Testis (tissue), 2 donors: ENCODE results near the gene CDK7.
"Not testable (repeated sequence)": the region's sequence is repeated elsewhere in the genome, so short reads cannot be mapped to it uniquely, and the experiment has no call there.

Experiments used
- POLR2A ChIP-seq: fragments of 450-650 bp; IDR thresholded peaks from one replicate; pipeline ENCODE4 v1.6.1; 2017; ENCODE audit warnings: antibody characterized with exemption, mild to moderate bottlenecking, moderate library complexity
- TF ChIP-seq, protein P1 (sequence below), 3 experiments: fragments of 450-650 bp in 2 of 3; fragments of 200-600 bp in 1 of 3; sonication (generic) in 1 of 3; IDR thresholded peaks; one replicate each; pipeline ENCODE4 v1.5.1; 2016 to 2019; ENCODE audit warnings: antibody characterized with exemption in 3 of 3, mild to moderate bottlenecking in 2 of 3, moderate library complexity in 1 of 3

DNA sequence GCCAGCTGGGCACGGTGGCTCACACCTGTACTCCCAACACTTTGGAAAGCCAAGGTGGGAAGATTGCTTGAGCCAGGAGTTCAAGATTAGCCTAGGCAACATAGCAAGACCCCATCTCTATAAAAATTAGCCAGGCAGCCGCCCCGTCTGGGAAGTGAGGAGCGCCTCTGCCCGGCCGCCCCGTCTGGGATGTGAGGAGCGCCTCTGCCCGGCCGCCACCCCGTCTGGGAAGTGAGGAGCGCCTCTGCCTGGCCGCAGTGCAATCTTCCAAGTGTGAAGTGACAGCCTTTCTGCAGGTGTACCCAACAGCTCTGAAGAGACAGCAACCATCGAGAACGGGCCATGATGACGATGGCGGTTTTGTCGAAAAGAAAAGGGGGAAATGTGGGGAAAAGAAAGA lies 14.3 kb upstream of the CDK7 start:
- TF ChIP-seq, protein P1, sequence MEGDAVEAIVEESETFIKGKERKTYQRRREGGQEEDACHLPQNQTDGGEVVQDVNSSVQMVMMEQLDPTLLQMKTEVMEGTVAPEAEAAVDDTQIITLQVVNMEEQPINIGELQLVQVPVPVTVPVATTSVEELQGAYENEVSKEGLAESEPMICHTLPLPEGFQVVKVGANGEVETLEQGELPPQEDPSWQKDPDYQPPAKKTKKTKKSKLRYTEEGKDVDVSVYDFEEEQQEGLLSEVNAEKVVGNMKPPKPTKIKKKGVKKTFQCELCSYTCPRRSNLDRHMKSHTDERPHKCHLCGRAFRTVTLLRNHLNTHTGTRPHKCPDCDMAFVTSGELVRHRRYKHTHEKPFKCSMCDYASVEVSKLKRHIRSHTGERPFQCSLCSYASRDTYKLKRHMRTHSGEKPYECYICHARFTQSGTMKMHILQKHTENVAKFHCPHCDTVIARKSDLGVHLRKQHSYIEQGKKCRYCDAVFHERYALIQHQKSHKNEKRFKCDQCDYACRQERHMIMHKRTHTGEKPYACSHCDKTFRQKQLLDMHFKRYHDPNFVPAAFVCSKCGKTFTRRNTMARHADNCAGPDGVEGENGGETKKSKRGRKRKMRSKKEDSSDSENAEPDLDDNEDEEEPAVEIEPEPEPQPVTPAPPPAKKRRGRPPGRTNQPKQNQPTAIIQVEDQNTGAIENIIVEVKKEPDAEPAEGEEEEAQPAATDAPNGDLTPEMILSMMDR (IDR thresholded peaks at IDR 0.05), result not testable (repeated sequence)
- not testable (repeated sequence) for TF ChIP-seq POLR2A
